Memory B cell (primary cell): ENCODE measurements around the gene C2CD5.
A peak's percentile ranks its signal among the peaks of the same experiment; 100 is the strongest.

Source experiments
- ATAC-seq: fragments of 150-1000 bp; cut with Tn5 transposase; 2 replicates; pipeline ENCODE4 v1.10.0; 2021; ENCODE audit warnings: low read depth, mild to moderate bottlenecking, moderate library complexity
- DNase-seq, 2 donors: peaks; one replicate each; pipeline ENCODE4 v3.0.0; 2022; ENCODE audit warnings: low spot score in 2 of 2
- H3K27ac Mint-ChIP-seq: one replicate; pipeline ENCODE4 v1.8.0; 2022; ENCODE audit warnings: mild to moderate bottlenecking, moderate library complexity, mixed read lengths
- H3K27me3 Mint-ChIP-seq: one replicate; pipeline ENCODE4 v1.8.0; 2022; ENCODE audit warnings: mixed read lengths
- H3K36me3 Mint-ChIP-seq: one replicate; pipeline ENCODE4 v1.8.0; 2022; ENCODE audit warnings: mild to moderate bottlenecking, mixed read lengths
- H3K4me1 Mint-ChIP-seq: one replicate; pipeline ENCODE4 v1.8.0; 2022; ENCODE audit warnings: mixed read lengths
- H3K4me3 Mint-ChIP-seq: one replicate; pipeline ENCODE4 v1.8.0; 2022; ENCODE audit warnings: mild to moderate bottlenecking, moderate library complexity, mixed read lengths
- H3K9me3 Mint-ChIP-seq: one replicate; pipeline ENCODE4 v1.8.0; 2022; ENCODE audit warnings: mixed read lengths

Gene C2CD5

DNA sequence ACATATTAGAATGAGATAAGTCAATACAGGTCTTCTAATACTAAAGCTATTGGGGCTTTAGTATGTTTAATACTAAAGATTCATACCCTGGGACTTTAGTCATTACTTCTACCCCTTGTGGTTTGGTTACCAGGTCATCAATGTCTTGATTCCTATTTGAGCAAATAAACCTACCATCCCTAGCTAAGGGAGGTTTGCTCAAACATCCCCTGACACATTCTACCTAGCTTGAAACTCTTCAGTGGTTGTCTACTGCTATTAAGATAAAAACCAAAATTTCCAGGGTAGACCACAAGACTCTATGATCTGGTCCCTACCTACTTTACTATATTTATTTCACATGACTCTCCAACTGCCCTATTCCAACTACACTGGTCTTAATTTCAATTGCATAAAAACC lies 7.3 kb upstream of the C2CD5 start:
- Mint-ChIP-seq H3K4me3 (no peak overlapping the region), H3K4me1 (peaks cover 7% of the 10 kb centered on the region), H3K9me3 (peaks cover 8% of the 10 kb centered on the region), H3K27ac (no peak overlapping the region), H3K36me3 (no peaks in the 10 kb centered on the region), H3K27me3 (peaks cover 1% of the 10 kb centered on the region)
- ATAC-seq (no peak), DNase-seq (no peak)

DNA sequence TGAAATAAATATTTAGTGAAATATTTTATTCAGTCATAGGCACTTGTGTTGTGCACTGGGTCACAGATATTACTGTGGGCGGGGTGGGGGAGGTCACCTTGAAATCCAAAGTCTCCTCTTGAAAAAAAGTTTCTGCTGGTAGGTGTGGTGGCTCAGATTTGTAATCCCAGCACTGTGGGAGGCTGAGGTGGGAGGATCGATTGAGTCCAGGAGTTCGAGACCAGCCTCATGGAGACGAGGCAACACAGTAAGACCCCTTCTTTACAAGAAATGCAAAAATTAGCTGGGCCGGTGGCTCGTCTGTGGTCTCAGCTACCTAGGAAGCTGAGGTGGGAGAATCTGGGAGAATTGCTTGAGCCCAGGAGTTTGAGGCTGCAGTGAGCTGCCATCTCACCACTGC lies 913 bp upstream of the C2CD5 start:
- Mint-ChIP-seq H3K36me3 (peaks cover 13% of the 10 kb centered on the region), H3K27me3 (peaks cover 1% of the 10 kb centered on the region), H3K27ac (peak overlapping the region; percentile 62), H3K4me3 (peak overlapping the region; percentile 71), H3K9me3 (peaks cover 2% of the 10 kb centered on the region), H3K4me1 (peaks cover 31% of the 10 kb centered on the region)
- DNase-seq (no peak), ATAC-seq (no peak)

DNA sequence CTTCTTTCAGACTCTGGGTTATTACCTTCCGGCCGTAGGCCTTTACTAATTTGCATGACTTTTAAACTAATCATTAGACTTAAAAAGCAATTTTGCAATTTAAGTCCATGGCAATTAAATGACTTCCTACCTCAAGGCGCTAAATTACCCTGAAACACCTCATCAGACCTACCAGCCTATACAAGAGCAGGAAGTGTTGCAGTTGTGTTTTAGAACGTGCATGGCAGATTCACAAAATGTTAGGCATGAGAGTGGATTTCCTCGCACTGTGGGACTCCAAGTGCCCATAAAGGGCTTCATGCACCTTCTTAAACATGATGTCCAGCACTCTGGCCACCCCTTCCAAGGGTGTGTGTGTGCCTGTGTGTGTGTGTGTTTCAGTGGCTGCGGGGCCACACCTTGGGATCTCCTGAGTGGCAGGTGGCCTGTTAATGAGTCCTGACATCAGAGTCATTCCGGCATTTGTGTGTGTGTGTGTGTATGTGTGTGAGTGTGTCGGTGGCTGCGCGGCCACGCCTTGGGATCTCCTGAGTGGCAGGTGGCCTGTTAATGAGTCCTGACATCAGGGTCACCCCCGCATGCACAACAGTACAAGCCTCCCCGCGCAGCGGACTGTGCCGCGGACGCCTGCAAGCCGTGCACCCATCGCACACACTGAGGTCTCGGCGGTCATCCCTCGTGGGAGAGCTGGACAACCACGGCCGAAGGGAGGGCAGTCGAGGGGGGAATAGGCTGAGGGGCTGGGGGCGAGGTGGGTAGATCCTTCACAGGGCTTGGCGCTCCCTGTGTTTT lies 900 bp downstream of the C2CD5 start:
- peak overlapping the region; percentile 96 for H3K4me3 Mint-ChIP-seq
- peak in 1 of 2 donors; percentile 16 for DNase-seq
- peak overlapping the region; percentile 94 for H3K27ac Mint-ChIP-seq
- peak; percentile 7 for ATAC-seq
- H3K36me3 Mint-ChIP-seq = peaks cover 18% of the 10 kb centered on the region
- peaks cover 36% of the 10 kb centered on the region for H3K4me1 Mint-ChIP-seq
- H3K27me3 Mint-ChIP-seq = peaks cover 1% of the 10 kb centered on the region
- H3K9me3 Mint-ChIP-seq = peaks cover 8% of the 10 kb centered on the region

DNA sequence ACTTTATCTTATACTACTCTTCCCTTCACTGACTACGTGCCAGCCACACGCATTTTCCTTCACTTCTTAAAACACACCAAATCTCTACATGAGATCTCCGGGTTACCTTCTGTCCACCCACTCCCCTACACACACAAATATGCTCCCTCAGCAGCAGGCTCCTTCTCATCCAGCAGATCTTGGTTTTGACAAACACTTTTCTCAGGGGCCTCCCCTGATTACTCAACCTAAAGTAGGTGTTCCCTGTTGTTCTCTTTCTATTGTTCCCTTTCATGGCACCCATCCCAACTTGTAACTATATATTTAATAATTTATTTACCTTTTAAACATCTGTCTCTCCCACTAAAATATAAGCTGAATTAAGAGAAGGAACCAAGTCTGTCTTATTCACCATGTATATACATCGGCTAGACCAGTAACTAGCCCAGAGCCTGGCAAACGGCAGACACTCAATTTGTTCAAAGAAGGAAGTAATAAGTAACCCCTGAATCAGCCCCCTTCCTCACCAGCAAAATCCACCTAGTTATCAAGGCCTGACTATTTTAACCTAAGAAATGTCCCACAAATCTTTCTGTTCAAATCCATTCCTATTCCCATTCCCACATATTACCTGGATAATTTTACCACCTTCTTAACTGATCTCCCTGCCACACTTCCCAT lies 2.7 kb downstream of the C2CD5 start:
- no peak overlapping the region for H3K27ac Mint-ChIP-seq

DNA sequence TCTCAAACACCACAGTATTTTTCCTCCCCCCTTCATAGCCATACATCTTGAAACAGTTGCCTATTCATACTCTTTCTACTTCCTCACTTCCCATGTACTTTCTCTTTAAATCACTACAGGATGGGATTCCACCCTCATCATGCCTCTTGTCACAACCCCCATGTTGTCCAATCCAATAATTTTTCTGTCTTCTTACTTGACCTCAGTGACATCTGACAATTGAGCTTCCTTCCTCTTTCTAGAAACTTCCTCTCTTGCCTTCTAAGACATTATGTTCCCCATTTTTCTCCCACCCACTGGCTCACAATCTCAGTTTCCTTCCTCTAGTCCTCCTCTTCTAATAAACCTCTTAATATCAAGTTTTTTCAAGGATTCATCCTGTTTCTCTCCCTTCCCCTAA lies 5.3 kb downstream of the C2CD5 start:
- H3K4me3 Mint-ChIP-seq = peak overlapping the region; percentile 32

More for the DNA sequence above, 2.7 kb downstream of the C2CD5 start:
- Mint-ChIP-seq H3K4me3 (peak overlapping the region; percentile 96), H3K4me1 (peaks cover 40% of the 10 kb centered on the region), H3K36me3 (peaks cover 18% of the 10 kb centered on the region), H3K9me3 (peaks cover 8% of the 10 kb centered on the region), H3K27me3 (no peaks in the 10 kb centered on the region)
- no peak for DNase-seq
- no peak for ATAC-seq

DNA sequence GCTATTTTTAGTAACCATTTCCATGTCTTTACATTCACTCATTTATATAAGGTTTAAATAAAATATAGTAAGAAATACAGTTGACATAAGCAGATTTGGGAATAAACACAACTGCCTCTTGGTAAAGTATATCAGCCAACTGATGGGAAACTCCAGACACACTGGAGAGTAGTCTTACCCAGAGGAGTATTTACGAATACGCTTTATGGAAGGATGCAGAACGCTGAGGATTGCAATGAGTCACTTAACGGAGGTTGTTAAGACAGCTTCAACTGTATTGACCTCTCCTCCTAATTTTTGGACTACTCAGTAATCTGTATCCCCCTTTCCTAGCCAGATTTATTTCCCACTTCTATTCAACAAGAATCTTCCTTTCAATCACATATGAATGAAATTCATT lies 6.0 kb downstream of the C2CD5 start:
- Mint-ChIP-seq H3K36me3 (peaks cover 24% of the 10 kb centered on the region), H3K27ac (peak overlapping the region; percentile 81), H3K27me3 (no peaks in the 10 kb centered on the region), H3K9me3 (peaks cover 6% of the 10 kb centered on the region), H3K4me3 (no peak overlapping the region), H3K4me1 (peaks cover 42% of the 10 kb centered on the region)
- ATAC-seq (no peak), DNase-seq (no peak)

More for the DNA sequence above, 5.3 kb downstream of the C2CD5 start:
- no peaks in the 10 kb centered on the region for H3K27me3 Mint-ChIP-seq
- peaks cover 20% of the 10 kb centered on the region for H3K36me3 Mint-ChIP-seq
- H3K9me3 Mint-ChIP-seq = peaks cover 6% of the 10 kb centered on the region
- ATAC-seq = peak; percentile 78
- peak overlapping the region; percentile 81 for H3K27ac Mint-ChIP-seq
- DNase-seq = peak in 1 of 2 donors; percentile 47
- H3K4me1 Mint-ChIP-seq = peaks cover 42% of the 10 kb centered on the region

DNA sequence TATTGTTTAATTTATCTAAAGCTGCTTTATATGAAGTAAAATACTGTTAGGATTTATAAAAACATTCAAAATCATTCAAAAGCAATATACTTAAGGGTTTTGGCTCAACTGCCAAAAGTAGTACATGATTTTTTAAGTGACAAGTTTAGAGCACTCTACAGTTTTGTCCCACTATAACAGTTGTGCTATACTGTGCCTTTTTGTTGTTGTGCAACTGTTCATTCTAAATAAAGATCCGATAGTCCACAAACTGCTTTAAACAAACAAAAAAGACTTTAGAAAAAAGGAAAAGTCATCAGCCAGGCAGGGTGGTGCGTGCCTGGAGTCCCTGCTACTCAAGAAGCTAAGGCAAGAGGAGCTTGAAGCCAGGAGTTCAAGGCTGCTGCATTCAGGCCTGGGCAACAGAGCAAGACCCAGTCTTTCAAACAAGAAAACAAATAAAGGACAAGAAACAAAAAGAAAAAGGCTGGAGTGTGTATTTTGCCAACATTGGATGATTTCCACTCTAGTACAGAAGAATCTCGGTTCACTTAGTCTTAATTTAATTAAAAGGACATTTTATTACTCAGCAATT lies 7.3 kb downstream of the C2CD5 start:
- H3K27ac Mint-ChIP-seq = no peak overlapping the region
- no peak for ATAC-seq

DNA sequence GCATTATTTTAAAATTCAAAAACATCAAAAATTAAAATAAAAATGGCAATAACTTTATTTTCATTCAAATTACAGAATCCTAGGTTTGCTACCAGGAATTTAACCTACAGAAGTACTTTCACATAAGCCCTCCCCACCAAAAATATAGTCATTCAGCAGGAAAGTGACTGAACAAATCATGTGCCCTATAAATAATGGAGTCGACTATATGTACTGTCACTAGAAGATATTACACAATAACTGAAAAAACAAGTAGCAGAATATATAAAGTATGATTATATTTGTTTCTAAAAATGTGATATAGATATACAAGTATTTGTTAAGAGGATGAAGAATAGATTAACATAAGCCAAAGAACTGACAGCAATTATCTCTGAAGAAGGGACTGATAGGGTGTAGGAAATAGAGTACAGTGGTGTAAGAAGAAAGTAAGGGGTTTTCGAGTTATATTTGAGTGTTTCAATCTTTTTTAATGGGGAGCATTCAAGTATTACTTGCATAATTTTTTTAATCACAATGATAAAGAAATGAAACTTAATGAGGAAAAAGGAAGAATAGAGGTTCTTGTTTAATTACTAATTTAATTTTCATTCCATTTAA lies 7.9 kb downstream of the C2CD5 start:
- Mint-ChIP-seq H3K9me3 (peaks cover 6% of the 10 kb centered on the region), H3K27me3 (no peaks in the 10 kb centered on the region), H3K36me3 (peaks cover 36% of the 10 kb centered on the region), H3K4me3 (no peak overlapping the region), H3K4me1 (peaks cover 29% of the 10 kb centered on the region), H3K27ac (no peak overlapping the region)
- ATAC-seq = no peak
- no peak for DNase-seq

More for the DNA sequence above, 7.3 kb downstream of the C2CD5 start:
- no peak for DNase-seq
- Mint-ChIP-seq H3K4me1 (peaks cover 35% of the 10 kb centered on the region), H3K4me3 (no peak overlapping the region), H3K27me3 (no peaks in the 10 kb centered on the region), H3K9me3 (peaks cover 6% of the 10 kb centered on the region), H3K36me3 (peaks cover 33% of the 10 kb centered on the region)

DNA sequence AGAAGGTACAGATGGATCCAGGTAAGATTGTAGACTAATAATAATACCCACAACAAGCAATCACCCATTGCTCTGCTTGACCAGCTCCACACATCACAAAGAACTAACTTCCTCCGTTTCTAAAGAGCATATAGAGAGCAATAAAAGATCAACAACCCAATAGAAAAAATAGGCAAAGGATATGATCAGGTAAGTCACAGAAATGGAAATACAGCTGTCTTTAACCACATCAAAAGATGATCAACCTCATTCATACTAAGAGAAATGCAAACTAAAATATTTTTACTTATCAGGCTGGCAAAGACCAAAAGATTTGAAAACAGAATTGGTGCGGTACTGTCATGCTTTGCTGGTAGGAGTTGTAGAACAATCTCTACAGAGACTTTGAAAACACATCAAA lies 8.9 kb downstream of the C2CD5 start:
- H3K36me3 Mint-ChIP-seq = peaks cover 34% of the 10 kb centered on the region
- no peak overlapping the region for H3K27ac Mint-ChIP-seq
- no peak overlapping the region for H3K4me3 Mint-ChIP-seq
- DNase-seq = no peak
- no peaks in the 10 kb centered on the region for H3K27me3 Mint-ChIP-seq
- peaks cover 25% of the 10 kb centered on the region for H3K4me1 Mint-ChIP-seq
- peaks cover 6% of the 10 kb centered on the region for H3K9me3 Mint-ChIP-seq
- no peak for ATAC-seq

DNA sequence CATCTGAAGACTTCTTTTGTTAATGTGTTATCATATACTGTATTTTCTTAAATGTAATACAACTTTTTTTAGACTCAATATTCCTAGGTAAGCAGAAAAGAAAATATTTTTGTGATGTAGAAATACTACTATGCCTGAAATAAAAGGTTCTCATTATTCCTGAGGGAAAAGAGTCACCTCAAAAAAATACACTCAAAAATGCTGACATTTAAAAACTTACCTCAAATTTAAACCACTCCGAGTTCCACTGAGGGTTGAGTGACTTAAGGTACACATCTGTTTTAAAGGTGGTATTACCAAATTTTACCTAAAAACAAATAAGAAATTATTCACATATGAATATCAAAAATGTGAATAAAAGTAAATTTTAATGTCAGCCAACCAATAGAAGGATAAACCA lies 9.3 kb downstream of the C2CD5 start:
- Mint-ChIP-seq H3K36me3 (peaks cover 32% of the 10 kb centered on the region), H3K27ac (no peak overlapping the region), H3K4me3 (no peak overlapping the region), H3K9me3 (peaks cover 6% of the 10 kb centered on the region), H3K4me1 (peaks cover 25% of the 10 kb centered on the region), H3K27me3 (no peaks in the 10 kb centered on the region)
- DNase-seq (no peak), ATAC-seq (no peak)

DNA sequence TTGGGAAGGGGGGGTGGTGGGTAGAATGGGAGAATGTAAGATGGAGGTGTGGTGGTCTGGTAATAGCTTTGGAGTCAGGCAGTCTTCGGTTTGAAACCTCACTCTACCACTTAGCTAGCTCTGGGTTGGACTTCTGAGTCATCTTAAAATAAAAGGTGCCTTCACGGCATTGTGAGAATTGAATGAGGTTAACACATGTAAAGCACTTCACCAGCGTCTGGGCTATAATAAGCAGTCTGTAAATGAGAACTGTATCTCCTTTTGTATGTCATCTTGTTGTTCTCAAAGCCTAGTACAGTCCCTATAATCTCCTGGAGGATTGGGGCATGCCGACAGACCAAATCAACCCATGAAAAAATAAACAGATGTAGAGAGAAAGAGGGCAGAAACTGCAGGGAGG lies 11.2 kb downstream of the C2CD5 start:
- no peak for DNase-seq
- Mint-ChIP-seq H3K4me3 (no peak overlapping the region), H3K27ac (no peak overlapping the region), H3K9me3 (no peaks in the 10 kb centered on the region), H3K4me1 (peaks cover 17% of the 10 kb centered on the region), H3K27me3 (no peaks in the 10 kb centered on the region), H3K36me3 (peaks cover 30% of the 10 kb centered on the region)
- ATAC-seq = no peak

DNA sequence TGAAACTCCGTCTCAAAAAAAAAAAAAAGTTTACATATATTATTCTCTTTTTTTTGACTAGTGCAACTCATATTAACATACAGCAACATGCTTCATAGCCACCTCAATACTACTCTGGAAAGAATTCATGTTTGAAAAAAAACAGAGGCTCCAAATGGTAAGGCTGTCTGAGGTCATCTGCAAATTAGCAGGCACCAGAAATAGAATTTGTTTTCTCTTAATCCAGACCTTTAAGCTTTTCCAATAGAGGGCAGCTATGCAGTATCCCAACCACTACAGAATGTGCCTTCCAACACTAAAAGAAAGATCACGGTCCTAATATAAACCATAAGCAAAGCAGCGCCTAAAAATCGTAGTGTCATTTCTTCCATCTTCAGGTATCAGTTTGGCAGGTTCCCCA lies 12.0 kb downstream of the C2CD5 start:
- ATAC-seq (no peak), DNase-seq (no peak)
- Mint-ChIP-seq H3K27me3 (no peaks in the 10 kb centered on the region), H3K27ac (no peak overlapping the region), H3K36me3 (peaks cover 30% of the 10 kb centered on the region), H3K4me3 (no peak overlapping the region), H3K9me3 (no peaks in the 10 kb centered on the region), H3K4me1 (peaks cover 17% of the 10 kb centered on the region)

DNA sequence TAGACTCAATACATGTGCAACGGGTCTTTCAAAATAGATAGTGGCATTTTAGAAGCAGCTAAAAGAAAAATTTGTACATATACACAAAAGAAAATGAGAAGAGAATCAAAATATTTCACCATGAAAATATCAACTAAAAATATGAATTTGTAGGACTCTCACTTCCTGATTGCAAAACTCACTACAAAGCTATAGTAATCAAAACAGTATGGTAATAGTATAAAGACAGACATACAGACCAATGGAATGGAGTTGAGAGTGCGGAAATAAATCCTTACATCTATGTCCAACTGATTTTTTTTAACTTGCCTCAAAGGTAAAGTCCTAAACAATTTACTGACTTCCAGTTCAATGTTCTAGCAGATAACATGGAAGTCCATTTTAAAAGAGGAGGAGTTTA lies 13.1 kb downstream of the C2CD5 start:
- ATAC-seq (no peak), DNase-seq (no peak)
- H3K4me1 Mint-ChIP-seq = peaks cover 12% of the 10 kb centered on the region
- H3K9me3 Mint-ChIP-seq = no peaks in the 10 kb centered on the region
- no peak overlapping the region for H3K4me3 Mint-ChIP-seq
- H3K27me3 Mint-ChIP-seq = no peaks in the 10 kb centered on the region
- H3K36me3 Mint-ChIP-seq = peaks cover 28% of the 10 kb centered on the region
- H3K27ac Mint-ChIP-seq = no peak overlapping the region
